MM.1S (cell line): Measurements from ENCODE around the gene NFATC4.

Experiments
- EZH2phosphoT487 ChIP-seq: fragments of 300-600 bp; sonication (generic); IDR thresholded peaks from 2 replicates; pipeline ENCODE4 v1.6.1; 2018; ENCODE audit warnings: antibody characterized with exemption, low read length
- TF ChIP-seq, protein P1 (sequence below): fragments of 300-600 bp; sonication (generic); IDR thresholded peaks from 2 replicates; pipeline ENCODE4 v1.5.1; 2016; ENCODE audit warnings: antibody characterized with exemption, low read length, mixed read lengths

DNA sequence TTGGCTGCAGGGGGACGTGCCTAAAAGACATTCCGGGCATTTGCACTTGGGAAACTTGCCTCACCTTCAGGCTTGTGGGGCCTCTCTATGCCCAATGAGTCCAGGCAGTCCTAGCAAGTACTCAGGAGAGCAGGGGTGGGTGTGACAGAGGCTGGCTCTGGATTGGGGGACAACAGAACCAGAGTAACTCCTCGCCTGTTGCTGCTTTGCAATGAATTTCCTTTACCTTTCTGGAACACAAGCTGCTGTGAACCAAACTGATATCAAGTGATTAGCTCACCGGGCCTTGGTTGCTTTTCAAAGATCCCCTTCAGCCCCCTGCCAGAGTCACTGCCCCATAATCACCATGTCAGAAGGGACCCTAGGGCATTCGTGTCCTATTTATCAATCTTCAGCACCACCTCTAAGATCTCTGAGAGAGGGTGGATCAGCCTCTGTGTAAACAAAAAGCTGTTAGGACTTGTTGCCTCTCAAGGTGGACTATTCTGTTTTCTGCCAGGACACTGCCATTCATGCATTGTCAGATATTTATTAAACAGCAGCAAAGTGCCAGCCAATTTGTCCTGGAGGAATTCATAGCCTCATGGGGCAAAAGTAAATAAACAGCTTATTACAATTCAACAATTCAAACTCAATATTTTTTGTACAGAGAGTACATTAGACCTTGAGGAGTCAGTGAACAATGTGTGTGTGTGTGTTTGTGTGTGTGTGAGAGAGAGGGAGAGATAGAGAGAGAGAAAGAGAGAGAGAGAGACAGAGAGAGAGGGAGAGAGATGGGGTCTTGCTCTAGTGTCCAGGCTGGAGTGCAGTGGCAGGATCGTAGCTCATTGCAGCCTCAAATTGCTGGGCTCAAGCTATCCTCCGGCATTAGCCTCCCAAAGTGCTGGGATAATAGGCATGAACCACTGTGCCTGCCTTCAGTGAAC, 11.3 kb downstream of the NFATC4 start:
- no peak for TF ChIP-seq EZH2phosphoT487
- TF ChIP-seq, protein P1, sequence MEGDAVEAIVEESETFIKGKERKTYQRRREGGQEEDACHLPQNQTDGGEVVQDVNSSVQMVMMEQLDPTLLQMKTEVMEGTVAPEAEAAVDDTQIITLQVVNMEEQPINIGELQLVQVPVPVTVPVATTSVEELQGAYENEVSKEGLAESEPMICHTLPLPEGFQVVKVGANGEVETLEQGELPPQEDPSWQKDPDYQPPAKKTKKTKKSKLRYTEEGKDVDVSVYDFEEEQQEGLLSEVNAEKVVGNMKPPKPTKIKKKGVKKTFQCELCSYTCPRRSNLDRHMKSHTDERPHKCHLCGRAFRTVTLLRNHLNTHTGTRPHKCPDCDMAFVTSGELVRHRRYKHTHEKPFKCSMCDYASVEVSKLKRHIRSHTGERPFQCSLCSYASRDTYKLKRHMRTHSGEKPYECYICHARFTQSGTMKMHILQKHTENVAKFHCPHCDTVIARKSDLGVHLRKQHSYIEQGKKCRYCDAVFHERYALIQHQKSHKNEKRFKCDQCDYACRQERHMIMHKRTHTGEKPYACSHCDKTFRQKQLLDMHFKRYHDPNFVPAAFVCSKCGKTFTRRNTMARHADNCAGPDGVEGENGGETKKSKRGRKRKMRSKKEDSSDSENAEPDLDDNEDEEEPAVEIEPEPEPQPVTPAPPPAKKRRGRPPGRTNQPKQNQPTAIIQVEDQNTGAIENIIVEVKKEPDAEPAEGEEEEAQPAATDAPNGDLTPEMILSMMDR = no peak
